Gastroesophageal sphincter (tissue), 3 donors: ENCODE measurements around the gene TRPC4AP.

Experiments used
- POLR2A ChIP-seq, 2 donors: fragments of 450-650 bp; IDR thresholded peaks; one replicate each; pipeline ENCODE4 v1.6.1; 2017; ENCODE audit warnings: antibody characterized with exemption in 2 of 2, mild to moderate bottlenecking in 2 of 2, moderate library complexity in 1 of 2
- TF ChIP-seq, protein P1 (sequence below), 4 experiments: fragments of 200-600 bp in 2 of 4; fragments of 450-650 bp in 2 of 4; sonication (generic) in 1 of 4; IDR thresholded peaks; one replicate each; pipeline ENCODE4 v1.5.1; 2017 to 2019; ENCODE audit warnings: antibody characterized with exemption in 4 of 4, mild to moderate bottlenecking in 2 of 4, moderate library complexity in 2 of 4

DNA sequence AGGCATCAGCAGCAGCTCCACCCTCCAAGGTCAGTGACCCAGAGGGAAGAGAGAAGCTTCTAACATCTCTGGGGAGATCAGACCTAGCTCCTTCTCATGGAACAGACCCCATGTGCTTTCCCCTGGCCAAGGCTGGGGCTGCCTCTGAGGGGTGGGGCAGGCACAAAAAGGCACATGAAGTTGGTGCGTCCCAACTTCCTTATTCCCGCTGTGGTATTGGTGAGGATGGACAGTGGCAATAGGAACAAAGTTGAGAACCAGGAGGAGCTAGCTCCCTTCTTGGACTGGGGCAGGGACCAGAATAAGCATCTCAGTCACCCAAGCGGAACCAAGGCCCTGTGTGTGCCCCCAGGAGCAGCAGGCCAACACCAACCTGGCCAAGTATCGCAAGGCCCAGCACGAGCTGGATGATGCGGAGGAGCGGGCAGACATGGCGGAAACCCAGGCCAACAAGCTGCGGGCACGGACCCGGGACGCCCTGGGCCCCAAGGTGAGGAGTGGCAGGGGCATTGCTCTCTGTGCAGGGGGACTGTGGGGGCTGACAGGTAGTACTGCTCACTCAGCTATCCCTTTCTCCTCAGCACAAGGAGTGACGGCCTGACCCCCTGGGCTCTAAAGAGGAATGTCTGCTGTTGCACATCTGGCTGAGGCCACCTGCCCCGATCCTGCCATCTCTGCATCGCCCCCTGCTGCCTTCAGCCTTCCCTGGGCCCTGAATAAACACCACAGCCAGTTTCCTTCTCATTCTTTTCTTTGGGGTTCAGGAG, 90.8 kb downstream of the TRPC4AP start:
- TF ChIP-seq, protein P1, sequence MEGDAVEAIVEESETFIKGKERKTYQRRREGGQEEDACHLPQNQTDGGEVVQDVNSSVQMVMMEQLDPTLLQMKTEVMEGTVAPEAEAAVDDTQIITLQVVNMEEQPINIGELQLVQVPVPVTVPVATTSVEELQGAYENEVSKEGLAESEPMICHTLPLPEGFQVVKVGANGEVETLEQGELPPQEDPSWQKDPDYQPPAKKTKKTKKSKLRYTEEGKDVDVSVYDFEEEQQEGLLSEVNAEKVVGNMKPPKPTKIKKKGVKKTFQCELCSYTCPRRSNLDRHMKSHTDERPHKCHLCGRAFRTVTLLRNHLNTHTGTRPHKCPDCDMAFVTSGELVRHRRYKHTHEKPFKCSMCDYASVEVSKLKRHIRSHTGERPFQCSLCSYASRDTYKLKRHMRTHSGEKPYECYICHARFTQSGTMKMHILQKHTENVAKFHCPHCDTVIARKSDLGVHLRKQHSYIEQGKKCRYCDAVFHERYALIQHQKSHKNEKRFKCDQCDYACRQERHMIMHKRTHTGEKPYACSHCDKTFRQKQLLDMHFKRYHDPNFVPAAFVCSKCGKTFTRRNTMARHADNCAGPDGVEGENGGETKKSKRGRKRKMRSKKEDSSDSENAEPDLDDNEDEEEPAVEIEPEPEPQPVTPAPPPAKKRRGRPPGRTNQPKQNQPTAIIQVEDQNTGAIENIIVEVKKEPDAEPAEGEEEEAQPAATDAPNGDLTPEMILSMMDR (IDR thresholded peaks at IDR 0.05), result no peak
- no peak for TF ChIP-seq POLR2A (IDR thresholded peaks at IDR 0.05)
